NOMO-1 treated with dmso at 0.1 percent for 144 hours (cell line): ENCODE results near the gene KAT2A.
"Not testable (repeated sequence)": the region's sequence is repeated elsewhere in the genome, so short reads cannot be mapped to it uniquely, and the experiment has no call there.

Experiments used
- DNase-seq: peaks from one replicate; lab custom pipeline; 2025; ENCODE audit not compliant: unreplicated experiment; lab: John Stamatoyannopoulos, UW

The KAT2A gene

GRCh38 chr17:42120770-42121769, at the start of gene KAT2A:
Gene KAT2A (minus strand): TSS chr17:42121367. CDS start chr17:42121304, 63 bp downstream.
- DNase-seq = peak; percentile 49

- DNase-seq = no peak
These were observed 48.2 kb upstream of the KAT2A start for GRCh38 chr17:42169351-42169750.

GRCh38 chr17:42167807-42168206, 46.6 kb upstream of the KAT2A start:
- DNase-seq = peak; percentile 13

- DNase-seq = no peak
These were observed 45.1 kb upstream of the KAT2A start for GRCh38 chr17:42166196-42166763.

- DNase-seq = no peak
These were observed 44.6 kb upstream of the KAT2A start for GRCh38 chr17:42165751-42166150.

- DNase-seq = no peak
These were observed 42.7 kb upstream of the KAT2A start for GRCh38 chr17:42163696-42164407.

- no peak for DNase-seq
These were observed 41.9 kb upstream of the KAT2A start for GRCh38 chr17:42163113-42163512.

GRCh38 chr17:42160531-42160910, 39.4 kb upstream of the KAT2A start:
- DNase-seq = no peak

GRCh38 chr17:42159796-42160530, 38.8 kb upstream of the KAT2A start:
- DNase-seq = no peak

GRCh38 chr17:42155614-42156045, 34.5 kb upstream of the KAT2A start:
- DNase-seq = no peak

GRCh38 chr17:42153919-42154742, 33.0 kb upstream of the KAT2A start:
- peak; percentile 38 for DNase-seq

GRCh38 chr17:42146911-42147607, 25.9 kb upstream of the KAT2A start:
- DNase-seq = no peak

- DNase-seq = not testable (repeated sequence)
These were observed 22.0 kb upstream of the KAT2A start for GRCh38 chr17:42143138-42143537.

- DNase-seq = no peak
These were observed 21.3 kb upstream of the KAT2A start for GRCh38 chr17:42142371-42142896.

- no peak for DNase-seq
These were observed 20.2 kb upstream of the KAT2A start for GRCh38 chr17:42141382-42141781.

- not testable (repeated sequence) for DNase-seq
These were observed 19.5 kb upstream of the KAT2A start for GRCh38 chr17:42140690-42141089.

- no peak for DNase-seq
These were observed 17.8 kb upstream of the KAT2A start for GRCh38 chr17:42138749-42139492.

GRCh38 chr17:42136654-42137051, 15.5 kb upstream of the KAT2A start:
- no peak for DNase-seq
